ENCODE data around the gene NCMAP. TPM values are rescaled to one million over a fixed set of nuclear protein-coding genes. Genes with fewer than 3 reads are reported as not detected.

The NCMAP gene
- total and polyA plus RNA-seq, 2 experiments from 2014 or later: 0.17 to 0.23 TPM

GRCh38 chr1:24599265-24599664 is 43.4 kb downstream of the NCMAP start:
- no peak overlapping the region for H3K27ac ChIP-seq (ENCODE audit: low read depth)
- H3K4me2 ChIP-seq: no peak overlapping the region
- H2AFZ ChIP-seq: no peak overlapping the region
- H3K4me3 Mint-ChIP-seq: no peak overlapping the region
- no peaks in the 10 kb centered on the region for H3K4me1 Mint-ChIP-seq
- no peaks in the 10 kb centered on the region for H3K9me3 Mint-ChIP-seq
- H3F3A ChIP-seq (replicated peaks; ENCODE audit: low read depth): no peaks in the 10 kb centered on the region
- no peaks in the 10 kb centered on the region for H3K4me1 ChIP-seq (ENCODE audit: insufficient read depth)
- peaks cover 6% of the 10 kb centered on the region for H3K27me3 Mint-ChIP-seq (ENCODE audit: insufficient read depth, low read depth, poor library complexity)
- H3K27me3 ChIP-seq (ENCODE audit: insufficient read depth): no peaks in the 10 kb centered on the region
- H3K79me2 ChIP-seq (replicated peaks; ENCODE audit: insufficient read depth): no peaks in the 10 kb centered on the region
- no peak for ATAC-seq
- no peaks in the 10 kb centered on the region for H4K20me1 ChIP-seq (replicated peaks; ENCODE audit: insufficient read depth)
- H3K36me3 Mint-ChIP-seq (ENCODE audit: low read depth): no peaks in the 10 kb centered on the region
- DNase-seq (ENCODE audit: low spot score): no peak
- no peak overlapping the region for H3K4me3 ChIP-seq
- H3K9me2 ChIP-seq (ENCODE audit: insufficient read depth): no peaks in the 10 kb centered on the region
- no peaks in the 10 kb centered on the region for H3K36me3 ChIP-seq (ENCODE audit: insufficient read depth)
- no peak for TF ChIP-seq POLR2AphosphoS5 (IDR thresholded peaks at IDR 0.05; ENCODE audit: low read depth)
- no peak for TF ChIP-seq EZH2 (IDR thresholded peaks at IDR 0.05; ENCODE audit: low read depth, unreplicated experiment)
- no peak overlapping the region for H3K27ac Mint-ChIP-seq

DNA sequence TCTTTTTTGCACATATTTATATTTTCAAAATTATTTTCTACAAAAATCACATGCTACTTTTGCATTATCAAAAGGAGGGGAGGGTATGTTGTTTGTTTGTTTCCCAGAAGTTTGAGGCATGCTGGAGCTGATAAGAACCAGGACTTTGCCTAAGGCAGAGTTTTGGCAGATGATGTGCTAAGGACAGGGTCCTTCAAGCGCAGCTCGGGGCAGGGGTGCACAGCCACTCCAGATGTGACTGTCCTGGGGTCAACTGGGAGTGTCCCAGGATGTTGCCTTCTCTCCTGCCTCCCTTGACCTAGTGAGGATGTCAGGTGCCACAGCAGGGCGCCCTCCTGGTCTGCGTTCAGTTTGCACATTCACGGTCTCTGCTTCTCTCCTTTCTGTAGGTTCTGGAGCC is 44.7 kb downstream of the NCMAP start:
- H3K4me1 Mint-ChIP-seq: no peaks in the 10 kb centered on the region
- no peaks in the 10 kb centered on the region for H3K9me3 Mint-ChIP-seq
- H3K27ac Mint-ChIP-seq: no peak overlapping the region
- H3K27me3 Mint-ChIP-seq (ENCODE audit: insufficient read depth, low read depth, poor library complexity): peaks cover 6% of the 10 kb centered on the region
- no peaks in the 10 kb centered on the region for H3F3A ChIP-seq (replicated peaks; ENCODE audit: low read depth)
- H3K27me3 ChIP-seq (ENCODE audit: insufficient read depth): no peaks in the 10 kb centered on the region
- H3K4me1 ChIP-seq (ENCODE audit: insufficient read depth): no peaks in the 10 kb centered on the region
- no peak overlapping the region for H3K27ac ChIP-seq (ENCODE audit: low read depth)
- H4K20me1 ChIP-seq (replicated peaks; ENCODE audit: insufficient read depth): no peaks in the 10 kb centered on the region
- no peak overlapping the region for H3K4me2 ChIP-seq
- no peaks in the 10 kb centered on the region for H3K9me2 ChIP-seq (ENCODE audit: insufficient read depth)
- no peak overlapping the region for H3K4me3 Mint-ChIP-seq
- no peak for DNase-seq (ENCODE audit: low spot score)
- H2AFZ ChIP-seq: no peak overlapping the region
- H3K4me3 ChIP-seq: no peak overlapping the region
- no peaks in the 10 kb centered on the region for H3K36me3 Mint-ChIP-seq (ENCODE audit: low read depth)
- no peaks in the 10 kb centered on the region for H3K36me3 ChIP-seq (ENCODE audit: insufficient read depth)
- H3K79me2 ChIP-seq (replicated peaks; ENCODE audit: insufficient read depth): no peaks in the 10 kb centered on the region
- ATAC-seq: no peak
- no peak for TF ChIP-seq JUNB (IDR thresholded peaks at IDR 0.05; ENCODE audit: unreplicated experiment)
- no peak for TF ChIP-seq NANOG (IDR thresholded peaks at IDR 0.05; ENCODE audit: borderline replicate concordance)
- TF ChIP-seq ETS1 (IDR thresholded peaks at IDR 0.05): no peak
- TF ChIP-seq REST (IDR thresholded peaks at IDR 0.05; ENCODE audit: unreplicated experiment): no peak
- TF ChIP-seq, protein P1, sequence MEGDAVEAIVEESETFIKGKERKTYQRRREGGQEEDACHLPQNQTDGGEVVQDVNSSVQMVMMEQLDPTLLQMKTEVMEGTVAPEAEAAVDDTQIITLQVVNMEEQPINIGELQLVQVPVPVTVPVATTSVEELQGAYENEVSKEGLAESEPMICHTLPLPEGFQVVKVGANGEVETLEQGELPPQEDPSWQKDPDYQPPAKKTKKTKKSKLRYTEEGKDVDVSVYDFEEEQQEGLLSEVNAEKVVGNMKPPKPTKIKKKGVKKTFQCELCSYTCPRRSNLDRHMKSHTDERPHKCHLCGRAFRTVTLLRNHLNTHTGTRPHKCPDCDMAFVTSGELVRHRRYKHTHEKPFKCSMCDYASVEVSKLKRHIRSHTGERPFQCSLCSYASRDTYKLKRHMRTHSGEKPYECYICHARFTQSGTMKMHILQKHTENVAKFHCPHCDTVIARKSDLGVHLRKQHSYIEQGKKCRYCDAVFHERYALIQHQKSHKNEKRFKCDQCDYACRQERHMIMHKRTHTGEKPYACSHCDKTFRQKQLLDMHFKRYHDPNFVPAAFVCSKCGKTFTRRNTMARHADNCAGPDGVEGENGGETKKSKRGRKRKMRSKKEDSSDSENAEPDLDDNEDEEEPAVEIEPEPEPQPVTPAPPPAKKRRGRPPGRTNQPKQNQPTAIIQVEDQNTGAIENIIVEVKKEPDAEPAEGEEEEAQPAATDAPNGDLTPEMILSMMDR (conservative IDR thresholded peaks at IDR 0.05; ENCODE audit: low read depth in 2 of 2): no peak
- TF ChIP-seq ZNF114 (CRISPR knock-in tag; IDR thresholded peaks at IDR 0.05): no peak
- TF ChIP-seq EZH2phosphoT487 (IDR thresholded peaks at IDR 0.05; ENCODE audit: unreplicated experiment): no peak
- no peak for TF ChIP-seq ZNF331 (CRISPR knock-in tag; IDR thresholded peaks at IDR 0.05; ENCODE audit: low read depth)
- no peak for TF ChIP-seq POLR2AphosphoS5 (IDR thresholded peaks at IDR 0.05; ENCODE audit: low read depth)
- no peak for TF ChIP-seq STAT1 (IDR thresholded peaks at IDR 0.05; ENCODE audit: unreplicated experiment)
- TF ChIP-seq EZH2 (IDR thresholded peaks at IDR 0.05; ENCODE audit: low read depth, unreplicated experiment): no peak
- no peak for TF ChIP-seq CREB1 (CRISPR knock-in tag; IDR thresholded peaks at IDR 0.05; ENCODE audit: low read depth)

Data from GM23338 (cell line).